Heart left ventricle (tissue), 13 donors: Measurements from ENCODE around the gene EZH1.

ENCODE experiments used
- POLR2A ChIP-seq, 2 donors: fragments of 450-650 bp; IDR thresholded peaks; one replicate each; pipeline ENCODE4 v1.6.1; 2017; ENCODE audit warnings: antibody characterized with exemption in 2 of 2, mild to moderate bottlenecking in 2 of 2, moderate library complexity in 2 of 2
- TF ChIP-seq, protein P1 (sequence below), 12 donors: fragments of 200-600 bp; sonication (generic) in 4 of 12; IDR thresholded peaks; one replicate each; pipeline versions ENCODE4 v1.5.0 to v1.8.0; 2018 to 2022; ENCODE audit warnings: antibody characterized with exemption in 12 of 12, mild to moderate bottlenecking in 5 of 12
- donor health status: ischemic (EF 13 %, LVEDD 7.1; RV severe dilation, severe dysfunction).
- donor health status: DM: no; HTN: yes; CAD: no.
- donor health status: DM: no; HTN: no; CAD: no.
- donor health status: ischemic (EF 25% LVEDD 6.9; RV normal size, moderate dysfunction).
- donor health status: ischemic (EF 25% LVEDD 5.7; RV mildly dilated, moderate dysfunction).
- donor health status: ischemic (EF 35%, LVEDD 5.7; RV mildly dilated, moderate dysfunction).
- donor health status: nonischemic (EF 11% LVEDD 7.7; RV severe dilation, severe dysfunction).
- donor health status: DM: yes; HTN: yes; CAD: no.
- donor health status: PGD.
- donor health status: ischemic (EF 29% LVEDD 5.4; RV normal size, mild dysfunction).
- donor health status: nonischemic (EF 23%, LVEDD 6.1; RV moderate dilation, normal function).

DNA sequence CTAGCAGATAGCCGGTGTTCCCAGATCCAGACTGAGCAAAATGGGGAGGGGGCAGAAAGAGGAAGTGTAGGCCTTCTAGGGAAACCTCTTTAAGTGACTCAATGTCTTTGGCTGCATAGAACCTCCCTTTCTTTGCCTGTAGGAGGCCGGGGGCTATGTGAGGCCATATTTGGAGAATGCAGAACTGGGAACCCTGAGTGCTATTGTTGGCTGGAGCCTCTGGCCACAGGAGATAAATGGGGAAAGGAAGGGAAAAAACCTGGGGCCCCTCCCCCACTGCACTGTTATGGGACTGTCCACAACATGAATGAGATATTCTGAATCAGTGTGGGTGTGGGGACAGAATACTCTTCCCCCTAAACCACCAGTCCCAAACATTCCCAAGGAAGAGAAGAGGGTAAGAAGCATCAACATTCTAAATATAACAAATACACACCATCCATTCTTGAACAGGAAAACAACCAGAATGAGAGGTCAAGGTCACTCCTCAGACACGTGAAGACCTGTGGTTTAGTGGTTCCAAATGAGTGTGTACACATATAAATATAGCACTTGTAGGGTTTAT, 30.8 kb upstream of the EZH1 start:
- no peak for TF ChIP-seq POLR2A (IDR thresholded peaks at IDR 0.05)
- TF ChIP-seq, protein P1, sequence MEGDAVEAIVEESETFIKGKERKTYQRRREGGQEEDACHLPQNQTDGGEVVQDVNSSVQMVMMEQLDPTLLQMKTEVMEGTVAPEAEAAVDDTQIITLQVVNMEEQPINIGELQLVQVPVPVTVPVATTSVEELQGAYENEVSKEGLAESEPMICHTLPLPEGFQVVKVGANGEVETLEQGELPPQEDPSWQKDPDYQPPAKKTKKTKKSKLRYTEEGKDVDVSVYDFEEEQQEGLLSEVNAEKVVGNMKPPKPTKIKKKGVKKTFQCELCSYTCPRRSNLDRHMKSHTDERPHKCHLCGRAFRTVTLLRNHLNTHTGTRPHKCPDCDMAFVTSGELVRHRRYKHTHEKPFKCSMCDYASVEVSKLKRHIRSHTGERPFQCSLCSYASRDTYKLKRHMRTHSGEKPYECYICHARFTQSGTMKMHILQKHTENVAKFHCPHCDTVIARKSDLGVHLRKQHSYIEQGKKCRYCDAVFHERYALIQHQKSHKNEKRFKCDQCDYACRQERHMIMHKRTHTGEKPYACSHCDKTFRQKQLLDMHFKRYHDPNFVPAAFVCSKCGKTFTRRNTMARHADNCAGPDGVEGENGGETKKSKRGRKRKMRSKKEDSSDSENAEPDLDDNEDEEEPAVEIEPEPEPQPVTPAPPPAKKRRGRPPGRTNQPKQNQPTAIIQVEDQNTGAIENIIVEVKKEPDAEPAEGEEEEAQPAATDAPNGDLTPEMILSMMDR (IDR thresholded peaks at IDR 0.05): no peak
